HG03039 (cell line): ENCODE measurements around the gene MAML1.

ENCODE experiments used
- ATAC-seq: cut with Tn5 transposase; IDR thresholded peaks from one replicate; pipeline ENCODE4 v1.9.1; 2021; ENCODE audit warnings: mild to moderate bottlenecking, moderate library complexity; ENCODE audit not compliant: unreplicated experiment

Gene MAML1

GRCh38 chr5:179791881-179792611, 59.4 kb downstream of the MAML1 start:
- ATAC-seq: no peak

- no peak for ATAC-seq
Observed at GRCh38 chr5:179792612-179793467, 60.2 kb downstream of the MAML1 start.

- no peak for ATAC-seq
Observed at GRCh38 chr5:179793468-179794139, 61.0 kb downstream of the MAML1 start, which contains the start of gene LTC4S. LTC4S (plus strand) TSS chr5:179793986; CDS start chr5:179794081, 95 bp downstream.

- no peak for ATAC-seq
Observed at GRCh38 chr5:179794171-179794570, 61.5 kb downstream of the MAML1 start.

- no peak for ATAC-seq
Observed at GRCh38 chr5:179794575-179794974, 62.0 kb downstream of the MAML1 start.

GRCh38 chr5:179795049-179795862, 62.6 kb downstream of the MAML1 start:
- ATAC-seq: peak; percentile 6

- ATAC-seq: peak; percentile 64
Observed at GRCh38 chr5:179795863-179796833, 63.5 kb downstream of the MAML1 start.

GRCh38 chr5:179796877-179797608, 64.4 kb downstream of the MAML1 start:
- no peak for ATAC-seq

GRCh38 chr5:179797741-179798140, 65.1 kb downstream of the MAML1 start:
- ATAC-seq: no peak

GRCh38 chr5:179798144-179798770, 65.6 kb downstream of the MAML1 start:
- ATAC-seq: no peak

GRCh38 chr5:179798771-179799643, 66.4 kb downstream of the MAML1 start:
- ATAC-seq: no peak

GRCh38 chr5:179799644-179799973, 67.0 kb downstream of the MAML1 start:
- ATAC-seq: no peak

- ATAC-seq: no peak
Observed at GRCh38 chr5:179800071-179800695, 67.6 kb downstream of the MAML1 start.

GRCh38 chr5:179800696-179801201, 68.1 kb downstream of the MAML1 start:
- no peak for ATAC-seq

GRCh38 chr5:179801304-179802206, 68.9 kb downstream of the MAML1 start:
- no peak for ATAC-seq
